Measurements from ENCODE around the gene ATR.

The ATR gene

GRCh38 chr3:142507241-142507640 is 71.3 kb downstream of the ATR start:
- DNase-seq: no peak

DNA sequence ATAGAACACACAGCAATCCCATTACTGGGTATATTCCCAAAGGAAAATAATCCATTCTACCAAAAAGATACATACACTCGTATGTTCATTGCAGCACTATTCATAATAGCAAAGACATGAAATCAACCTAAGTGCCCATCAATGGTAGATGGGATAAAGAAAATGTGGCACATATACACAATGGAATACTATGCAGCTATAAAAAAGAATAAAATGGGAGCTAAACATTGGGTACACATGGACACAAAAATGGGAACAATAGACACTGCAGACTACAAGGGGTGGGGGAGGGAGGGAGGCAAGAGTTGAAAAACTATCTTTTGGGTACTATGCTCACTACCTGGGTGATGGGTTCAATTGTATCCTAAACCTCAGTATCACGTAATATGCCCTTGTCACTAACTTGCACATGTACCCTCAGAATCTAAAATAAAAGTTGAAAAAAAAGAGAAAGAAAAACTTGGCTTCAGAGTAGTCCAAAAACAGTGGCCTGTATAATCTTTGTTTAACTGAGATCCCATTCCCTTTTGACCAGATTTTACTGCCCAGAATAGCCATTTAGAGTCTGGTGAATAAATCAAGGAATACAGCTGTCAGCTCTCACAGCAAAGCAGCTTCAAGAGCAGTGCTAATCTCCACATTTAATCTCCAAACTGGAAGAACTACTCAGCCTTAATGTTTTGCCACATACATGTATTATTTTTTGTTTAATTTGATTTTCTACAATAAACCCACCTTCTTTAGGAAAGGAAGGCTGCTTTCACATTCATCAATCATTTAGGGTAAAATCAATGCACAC is 76.1 kb downstream of the ATR start:
- DNase-seq: no peak

GRCh38 chr3:142501004-142501926 is 77.3 kb downstream of the ATR start:
- no peak for DNase-seq

- DNase-seq: no peak
These were observed 78.3 kb downstream of the ATR start for GRCh38 chr3:142500211-142500610.

GRCh38 chr3:142498397-142499180 is 79.9 kb downstream of the ATR start:
- DNase-seq: no peak

DNA sequence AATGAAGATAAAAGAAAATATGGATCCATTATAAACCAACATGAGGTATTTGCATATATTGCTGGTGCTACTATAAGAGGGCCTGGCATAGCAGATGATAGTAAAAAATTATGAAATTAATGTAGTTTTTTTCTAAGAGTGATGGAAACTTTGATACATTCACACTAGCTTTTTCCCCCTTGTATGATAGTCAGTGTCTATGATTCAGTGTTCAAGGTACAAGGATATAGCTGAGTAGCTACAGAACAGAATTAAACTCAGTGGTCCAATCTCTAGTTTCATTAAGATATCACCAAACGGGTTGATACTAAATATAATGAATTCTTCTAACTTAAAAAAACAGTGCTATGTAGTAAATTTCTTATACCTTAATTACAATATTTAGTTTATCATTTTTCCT is 80.8 kb downstream of the ATR start:
- no peak for DNase-seq

DNA sequence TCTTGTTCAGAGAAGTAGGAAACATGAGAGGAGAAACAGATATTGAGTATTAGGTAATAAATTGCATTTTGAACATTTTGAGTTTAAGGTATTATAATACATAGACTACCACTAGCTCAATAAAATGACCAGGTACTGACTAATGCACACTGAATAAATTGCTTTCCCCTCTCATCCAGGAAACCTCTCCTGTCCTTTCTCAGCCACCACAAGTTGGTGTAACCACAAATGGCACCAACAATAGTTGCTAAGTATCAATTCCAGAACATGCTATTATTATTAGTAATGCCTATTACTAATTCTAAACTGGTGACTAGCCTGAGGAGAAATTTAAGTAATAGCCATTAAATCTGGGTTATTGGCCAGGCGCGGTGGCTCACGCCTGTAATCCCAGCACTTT is 83.4 kb downstream of the ATR start:
- no peak for DNase-seq

- no peak for DNase-seq
These were observed 86.3 kb downstream of the ATR start for GRCh38 chr3:142492184-142492583.

DNA sequence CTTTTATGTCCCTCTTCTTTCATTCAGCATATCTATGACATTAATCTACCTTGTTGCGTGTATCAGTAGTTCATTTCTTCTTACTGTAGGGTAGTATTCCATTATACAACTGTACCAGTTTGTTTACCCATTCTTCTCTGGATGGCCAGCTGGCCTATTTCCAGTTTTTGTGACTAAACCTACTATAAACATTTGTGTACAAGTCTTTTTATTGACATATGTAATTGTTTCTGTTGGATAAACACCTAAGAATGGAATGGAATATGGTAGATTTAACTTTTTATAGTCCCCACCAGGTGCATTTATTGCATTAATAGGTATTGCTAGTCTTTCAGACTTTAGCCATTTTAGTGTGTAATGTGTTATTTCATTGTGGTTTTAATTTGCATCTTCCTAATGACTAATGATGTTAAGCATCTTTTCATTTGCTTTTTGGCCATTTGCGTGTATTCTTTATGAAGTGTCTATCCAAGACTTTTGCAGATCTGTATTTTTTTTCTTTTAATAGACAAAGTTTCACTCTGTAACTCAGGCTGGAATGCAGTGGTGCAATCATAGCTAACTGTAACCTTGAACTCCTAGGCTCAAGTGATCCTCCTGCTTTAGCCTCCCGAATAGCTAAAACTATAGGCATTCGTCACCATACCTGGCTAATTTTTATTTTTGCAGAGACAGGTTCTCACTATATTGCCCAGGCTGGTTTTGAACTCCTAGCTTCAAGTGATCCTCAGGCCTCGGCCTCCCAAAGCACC is 88.8 kb downstream of the ATR start:
- DNase-seq: no peak

DNA sequence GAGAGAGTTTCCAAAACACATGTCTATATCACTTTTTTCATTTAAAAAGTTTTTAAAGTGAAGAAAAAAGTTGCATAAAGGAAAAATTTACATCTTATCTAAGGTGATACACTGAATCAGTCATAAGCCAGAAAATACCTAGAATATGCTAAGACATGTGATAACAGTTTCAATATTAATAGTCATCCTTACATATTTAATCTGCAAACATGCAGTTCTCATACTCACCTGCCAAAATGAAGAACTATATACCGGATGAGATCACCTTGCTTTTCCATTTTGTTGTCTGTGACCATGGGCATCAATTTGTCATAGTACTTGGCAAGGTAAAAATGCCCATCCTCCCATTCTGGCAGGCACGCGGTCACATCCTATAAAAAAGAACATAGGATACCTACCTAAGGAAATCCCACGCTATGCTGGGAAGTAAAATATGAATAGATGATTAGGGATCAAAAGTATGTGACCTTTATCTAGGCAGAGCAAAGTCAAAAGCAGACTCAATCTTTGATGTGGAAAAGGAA is 93.6 kb downstream of the ATR start:
- no peak for DNase-seq

GRCh38 chr3:142481196-142481595 is 97.3 kb downstream of the ATR start:
- no peak for DNase-seq

- DNase-seq: no peak
These were observed 107.7 kb downstream of the ATR start for GRCh38 chr3:142470826-142471225.

DNA sequence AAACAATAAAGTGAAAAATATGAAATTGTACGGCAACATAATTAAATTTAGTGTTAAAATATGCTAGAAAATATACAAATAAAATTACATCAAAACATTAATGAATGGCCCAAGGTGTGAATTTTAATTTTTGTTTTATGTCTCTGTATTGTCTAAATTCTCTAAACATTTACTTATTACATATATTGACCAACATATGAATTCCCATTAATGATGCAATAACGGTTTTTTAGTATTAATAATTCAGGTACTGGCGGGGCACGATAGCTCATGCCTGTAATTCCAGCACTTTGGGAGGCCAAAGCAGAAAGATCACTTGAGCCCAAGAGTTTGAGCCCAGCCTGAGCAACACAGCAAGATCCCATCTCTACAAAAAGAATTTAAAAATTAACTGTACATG is 110.1 kb downstream of the ATR start:
- no peak for DNase-seq

DNA sequence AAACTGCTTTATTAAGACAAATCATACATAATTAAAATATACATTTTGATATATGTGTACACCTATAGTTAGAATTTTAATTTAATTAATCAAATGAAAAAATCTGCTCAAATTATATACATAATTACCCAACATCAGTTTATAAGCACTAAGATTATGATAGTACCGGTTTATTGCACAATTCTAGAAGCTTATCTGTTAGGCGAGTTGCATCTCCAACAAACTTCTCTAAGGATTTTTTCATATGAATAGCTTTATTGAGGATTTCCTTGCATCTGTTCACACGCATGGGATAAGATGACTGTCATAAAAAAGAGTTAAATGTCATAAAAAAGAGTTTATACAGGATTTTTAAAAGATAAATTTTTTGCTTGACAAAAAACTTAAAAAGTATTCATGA is 110.8 kb downstream of the ATR start:
- no peak for DNase-seq

DNA sequence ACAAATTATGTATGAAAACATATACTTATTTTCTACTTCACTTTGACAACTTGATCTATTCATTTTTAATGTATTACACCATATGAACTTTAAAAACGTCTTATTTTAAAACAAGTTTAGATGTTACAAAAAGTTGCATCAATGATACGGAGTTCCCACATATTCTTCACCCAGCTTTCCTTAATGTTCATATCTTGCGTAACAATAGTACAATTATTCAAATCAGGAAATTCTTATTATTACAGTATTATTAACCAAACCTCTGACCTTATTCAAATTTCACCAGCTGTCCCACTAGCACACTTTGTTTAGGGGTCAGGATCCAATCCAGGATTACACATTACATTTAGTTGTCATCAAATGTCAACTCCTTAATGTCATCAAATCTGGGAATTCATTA is 117.8 kb downstream of the ATR start:
- no peak for DNase-seq

GRCh38 chr3:142459929-142460328 is 118.6 kb downstream of the ATR start:
- DNase-seq: no peak

- no peak for DNase-seq
These were observed 119.4 kb downstream of the ATR start for GRCh38 chr3:142459096-142459495.

GRCh38 chr3:142450881-142451280 is 127.7 kb downstream of the ATR start:
- no peak for DNase-seq

GRCh38 chr3:142450189-142450588 is 128.3 kb downstream of the ATR start:
- no peak for DNase-seq

- DNase-seq: peak; percentile 96
These were observed 130.4 kb downstream of the ATR start, which contains the start of gene XRN1 for GRCh38 chr3:142447852-142448823. XRN1 (minus strand) TSS chr3:142448037; CDS start chr3:142447944, 93 bp downstream.

GRCh38 chr3:142447301-142447851 is 131.2 kb downstream of the ATR start:
- peak; percentile 68 for DNase-seq

Data from stimulated activated CD8-positive, alpha-beta memory T cell treated with anti-CD3 and anti-CD28 coated beads, Interleukin-4, amount 100 ng/mL, for 48 hours (primary cell).